ENCODE results near the gene LINC01488.

- TF ChIP-seq ZBTB33 (IDR thresholded peaks at IDR 0.05; ENCODE audit: extremely low read depth, insufficient replicate concordance, low read length) (no peak), CTCF (IDR thresholded peaks at IDR 0.05 in 2 of 3, conservative IDR thresholded peaks at IDR 0.05 in 1 of 3; ENCODE audit: borderline replicate concordance in 1 of 3, insufficient read depth in 1 of 3, low read depth in 2 of 3, low read length in 2 of 3) (no peak), SIN3A (IDR thresholded peaks at IDR 0.05; ENCODE audit: low read depth) (no peak), ZFX (IDR thresholded peaks at IDR 0.05) (no peak), EZH2phosphoT487 (IDR thresholded peaks at IDR 0.05; ENCODE audit: borderline replicate concordance) (no peak), RAD21 (IDR thresholded peaks at IDR 0.05; ENCODE audit: low read depth) (no peak), YY1 (IDR thresholded peaks at IDR 0.05; ENCODE audit: extremely low read depth, insufficient replicate concordance, low read depth, low read length) (no peak)
Measured at GRCh38 chr11:69492201-69492991, 10.9 kb downstream of the LINC01488 start.
